ENCODE results near the gene CDH13. TPM values are rescaled to one million over a fixed set of nuclear protein-coding genes. Genes with fewer than 3 reads are reported as not detected.

The CDH13 gene
- total and polyA plus RNA-seq, 2 donors (not counting 3 experiments of a cell fraction or from before 2014, with no cell fraction given): 96.6 to 124 TPM

DNA sequence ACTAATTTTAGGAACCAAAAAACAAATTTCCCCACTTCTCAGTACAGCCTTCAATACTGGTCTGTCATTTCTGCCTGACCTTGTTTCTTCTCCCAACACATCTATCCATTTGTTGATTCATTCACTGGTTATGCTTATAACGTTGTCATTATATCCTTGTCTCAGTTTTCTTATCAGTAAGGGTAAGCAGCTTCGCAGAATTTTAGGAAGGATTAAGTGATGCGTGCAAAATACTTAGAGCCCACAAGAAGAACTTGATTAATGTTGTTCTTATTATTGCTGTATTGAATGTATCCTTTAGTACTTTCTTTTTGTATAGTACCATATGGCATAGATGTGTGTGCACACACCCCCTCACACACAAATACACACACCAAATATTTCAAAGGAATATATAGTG lies 777.5 kb downstream of the CDH13 start:
- ChIA-PET CTCF (no interaction called here), POLR2A (no interaction called here)
- Histone ChIP-seq H3K4me1 (ENCODE audit: control insufficient read depth, extremely low read depth, insufficient read depth, low read length) (peaks cover 13% of the 10 kb centered on the region), H3K9me3 (replicated peaks; ENCODE audit: control insufficient read depth, insufficient read depth, low read length) (no peaks in the 10 kb centered on the region), H3K9me1 (replicated peaks; ENCODE audit: control insufficient read depth, extremely low read depth, insufficient read depth, low read length) (no peaks in the 10 kb centered on the region), H3K27ac (ENCODE audit: insufficient read depth, low read depth, low read length) (no peak overlapping the region), H3K4me2 (ENCODE audit: insufficient read depth, low read length) (no peak overlapping the region), H3K27me3 (ENCODE audit: control insufficient read depth in 2 of 2, insufficient read depth in 2 of 2, low read length in 2 of 2) (no peaks in the 10 kb centered on the region), H3K36me3 (ENCODE audit: control insufficient read depth in 2 of 2, extremely low read depth in 1 of 2, insufficient read depth in 2 of 2, low read length in 2 of 2) (no peaks in the 10 kb centered on the region), H3K9ac (replicated peaks; ENCODE audit: extremely low read depth, insufficient read depth, low read length) (no peak overlapping the region), H3K79me2 (ENCODE audit: control insufficient read depth, insufficient read depth, low read length) (no peaks in the 10 kb centered on the region), H2AFZ (ENCODE audit: low read depth, low read length) (no peak overlapping the region), H3K4me3 (replicated peaks in 1 of 3; ENCODE audit: insufficient read depth in 1 of 3, low read depth in 1 of 3, low read length in 3 of 3) (no peak overlapping the region), H4K20me1 (replicated peaks; ENCODE audit: control insufficient read depth, extremely low read depth, insufficient read depth, low read length) (no peaks in the 10 kb centered on the region)
- no TSS peak for BruUV-seq (replicated peaks)
- FAIRE-seq (no peak), DNase-seq (ENCODE audit: low read depth, low spot score) (no peak)
- dilution Hi-C loops (cut with MboI; ENCODE audit: extremely low pct_ligation_motif_present, low sequenced_read_pairs) (no loop called here), intact Hi-C loops (cut with micrococcal nuclease) (no loop called here)
- TF ChIP-seq POLR2A (IDR thresholded peaks at IDR 0.05; ENCODE audit: low read depth, low read length): no peak
- TF ChIP-seq MYC (IDR thresholded peaks at IDR 0.05; ENCODE audit: low read depth, low read length): no peak

- BruUV-seq (replicated peaks): no TSS peak
- Histone ChIP-seq H3K79me2 (ENCODE audit: control insufficient read depth, insufficient read depth, low read length) (no peaks in the 10 kb centered on the region), H4K20me1 (replicated peaks; ENCODE audit: control insufficient read depth, extremely low read depth, insufficient read depth, low read length) (no peaks in the 10 kb centered on the region), H3K27ac (ENCODE audit: insufficient read depth, low read depth, low read length) (no peak overlapping the region), H3K4me1 (ENCODE audit: control insufficient read depth, extremely low read depth, insufficient read depth, low read length) (peaks cover 9% of the 10 kb centered on the region), H3K27me3 (ENCODE audit: control insufficient read depth in 2 of 2, insufficient read depth in 2 of 2, low read length in 2 of 2) (no peaks in the 10 kb centered on the region), H3K4me3 (replicated peaks in 1 of 3; ENCODE audit: insufficient read depth in 1 of 3, low read depth in 1 of 3, low read length in 3 of 3) (no peak overlapping the region), H3K9me3 (replicated peaks; ENCODE audit: control insufficient read depth, insufficient read depth, low read length) (no peaks in the 10 kb centered on the region), H2AFZ (ENCODE audit: low read depth, low read length) (no peak overlapping the region), H3K9me1 (replicated peaks; ENCODE audit: control insufficient read depth, extremely low read depth, insufficient read depth, low read length) (no peaks in the 10 kb centered on the region), H3K36me3 (ENCODE audit: control insufficient read depth in 2 of 2, extremely low read depth in 1 of 2, insufficient read depth in 2 of 2, low read length in 2 of 2) (no peaks in the 10 kb centered on the region), H3K4me2 (ENCODE audit: insufficient read depth, low read length) (no peak overlapping the region), H3K9ac (replicated peaks; ENCODE audit: extremely low read depth, insufficient read depth, low read length) (no peak overlapping the region)
- intact Hi-C loops (cut with micrococcal nuclease) (no loop called here), dilution Hi-C loops (cut with MboI; ENCODE audit: extremely low pct_ligation_motif_present, low sequenced_read_pairs) (no loop called here)
- TF ChIP-seq POLR2A (IDR thresholded peaks at IDR 0.05; ENCODE audit: low read depth, low read length) (no peak), CTCF (IDR thresholded peaks at IDR 0.05; ENCODE audit: extremely low read depth in 1 of 2, insufficient read depth in 1 of 2, low read depth in 1 of 2, low read length in 2 of 2) (no peak), FOS (IDR thresholded peaks at IDR 0.05; ENCODE audit: borderline replicate concordance, insufficient read depth, low read length) (no peak)
- POLR2A ChIA-PET: no interaction called here
- CTCF ChIA-PET: no interaction called here
- no peak for DNase-seq (ENCODE audit: low read depth, low spot score)
- no peak for FAIRE-seq
These were observed 781.2 kb downstream of the CDH13 start for GRCh38 chr16:83407928-83408327.

Measured in endothelial cell of umbilical vein (primary cell).